ENCODE data around the gene ZFAND3. TPM values are rescaled to one million over a fixed set of nuclear protein-coding genes. Genes with fewer than 3 reads are reported as not detected.
A peak's percentile ranks its signal among the peaks of the same experiment; 100 is the strongest.
"Not testable (repeated sequence)": the region's sequence is repeated elsewhere in the genome, so short reads cannot be mapped to it uniquely, and the experiment has no call there.

ZFAND3 gene
- total RNA-seq, 1 donor, result 27.7 TPM

- DNase-seq (ENCODE audit: low read depth in 2 of 3, low spot score in 2 of 3), result no peak
Measured at GRCh38 chr6:37990762-37991525, 171.4 kb downstream of the ZFAND3 start.

- DNase-seq (ENCODE audit: low read depth in 2 of 3, low spot score in 2 of 3), result no peak
Measured at GRCh38 chr6:37992749-37993148, 173.2 kb downstream of the ZFAND3 start.

GRCh38 chr6:37993194-37993593 lies 173.7 kb downstream of the ZFAND3 start:
- not testable (repeated sequence) for DNase-seq (ENCODE audit: low read depth in 2 of 3, low spot score in 2 of 3)

- DNase-seq (ENCODE audit: low read depth in 2 of 3, low spot score in 2 of 3), result no peak
Measured at GRCh38 chr6:37993596-37993995, 174.1 kb downstream of the ZFAND3 start.

- no peak for DNase-seq (ENCODE audit: low read depth in 2 of 3, low spot score in 2 of 3)
Measured at GRCh38 chr6:37994223-37994622, 174.7 kb downstream of the ZFAND3 start.

- DNase-seq (ENCODE audit: low read depth in 2 of 3, low spot score in 2 of 3), result no peak
Measured at GRCh38 chr6:37998366-37998765, 178.8 kb downstream of the ZFAND3 start.

GRCh38 chr6:38001386-38001785 lies 181.9 kb downstream of the ZFAND3 start:
- DNase-seq (ENCODE audit: low read depth in 2 of 3, low spot score in 2 of 3), result no peak

- no peak for DNase-seq (ENCODE audit: low read depth in 2 of 3, low spot score in 2 of 3)
Measured at GRCh38 chr6:38004908-38005307, 185.4 kb downstream of the ZFAND3 start.

GRCh38 chr6:38011937-38012336 lies 192.4 kb downstream of the ZFAND3 start:
- DNase-seq (ENCODE audit: low read depth in 2 of 3, low spot score in 2 of 3), result no peak

- DNase-seq (ENCODE audit: low read depth in 2 of 3, low spot score in 2 of 3), result peak in 2 of 3 donors; percentile 48 to 69
Measured at GRCh38 chr6:38012573-38012972, 193.0 kb downstream of the ZFAND3 start.

- no peak for DNase-seq (ENCODE audit: low read depth in 2 of 3, low spot score in 2 of 3)
Measured at GRCh38 chr6:38015341-38015740, 195.8 kb downstream of the ZFAND3 start.

- DNase-seq (ENCODE audit: low read depth in 2 of 3, low spot score in 2 of 3), result peak in 1 of 3 donors; percentile 38
Measured at GRCh38 chr6:38016824-38017223, 197.3 kb downstream of the ZFAND3 start.

- no peak for DNase-seq (ENCODE audit: low read depth in 2 of 3, low spot score in 2 of 3)
Measured at GRCh38 chr6:38018755-38019165, 199.2 kb downstream of the ZFAND3 start.

GRCh38 chr6:38020593-38020992 lies 201.1 kb downstream of the ZFAND3 start:
- DNase-seq (ENCODE audit: low read depth in 2 of 3, low spot score in 2 of 3), result no peak

GRCh38 chr6:38021029-38021428 lies 201.5 kb downstream of the ZFAND3 start:
- DNase-seq (ENCODE audit: low read depth in 2 of 3, low spot score in 2 of 3), result no peak

- DNase-seq (ENCODE audit: low read depth in 2 of 3, low spot score in 2 of 3), result peak in 1 of 3 donors; percentile 12
Measured at GRCh38 chr6:38021571-38021970, 202.0 kb downstream of the ZFAND3 start.

- DNase-seq (ENCODE audit: low read depth in 2 of 3, low spot score in 2 of 3), result no peak
Measured at GRCh38 chr6:38022688-38023087, 203.2 kb downstream of the ZFAND3 start.

GRCh38 chr6:38024908-38025307 lies 205.4 kb downstream of the ZFAND3 start:
- no peak for DNase-seq (ENCODE audit: low read depth in 2 of 3, low spot score in 2 of 3)

- DNase-seq (ENCODE audit: low read depth in 2 of 3, low spot score in 2 of 3), result no peak
Measured at GRCh38 chr6:38025451-38025850, 205.9 kb downstream of the ZFAND3 start.

- DNase-seq (ENCODE audit: low read depth in 2 of 3, low spot score in 2 of 3), result peak in 2 of 3 donors; percentile 9 to 48
Measured at GRCh38 chr6:38027685-38028373, 208.3 kb downstream of the ZFAND3 start.

- no peak for DNase-seq (ENCODE audit: low read depth in 2 of 3, low spot score in 2 of 3)
Measured at GRCh38 chr6:38030380-38030779, 210.9 kb downstream of the ZFAND3 start.

- DNase-seq (ENCODE audit: low read depth in 2 of 3, low spot score in 2 of 3), result no peak
Measured at GRCh38 chr6:38032797-38033196, 213.3 kb downstream of the ZFAND3 start.

Measured in hematopoietic multipotent progenitor cell (in vitro differentiated cells).